Left renal cortex interstitium (tissue), 4 donors: ENCODE results near the gene SEMA7A. TPM values are rescaled to one million over a fixed set of nuclear protein-coding genes. Genes with fewer than 3 reads are reported as not detected.

ENCODE experiments used
- polyA plus RNA-seq, 4 donors: library from polyadenylated mRNA; unstranded; fragments of 120-200 nt; gene quantifications; one replicate each; pipeline ENCODE4 v1.2.1, GENCODE V29; 2013; ENCODE audit not compliant: insufficient read length in 4 of 4

SEMA7A gene
- polyA plus RNA-seq, 4 donors = 5.3 to 7.3 (median 7.2) TPM

Other genes with a start within 250 kb of the SEMA7A start
- 10 to 100 TPM; 25.0 to 49.2 (median 32.3) TPM for gene STRA6, start 231.2 kb downstream of the SEMA7A start, polyA plus RNA-seq
- gene CCDC33, start 197.6 kb downstream of the SEMA7A start, polyA plus RNA-seq = 10 to 100 TPM in 1 of 4 donors, 1 to 10 TPM in 3; 4.8 to 10.4 (median 6.4) TPM
- 1 to 10 TPM; 1.2 to 1.9 (median 1.6) TPM for gene CYP11A1, start 66.3 kb downstream of the SEMA7A start, polyA plus RNA-seq
- gene UBL7, start 27.2 kb upstream of the SEMA7A start, polyA plus RNA-seq = 10 to 100 TPM; 60.1 to 83.3 (median 64.6) TPM
- gene ARID3B, start 107.3 kb upstream of the SEMA7A start, polyA plus RNA-seq = 10 to 100 TPM in 3 of 4 donors, 1 to 10 TPM in 1; 9.6 to 20.4 (median 15.3) TPM
- 10 to 100 TPM; 54.4 to 84.9 (median 76.3) TPM for gene CLK3, start 181.9 kb upstream of the SEMA7A start, polyA plus RNA-seq